Dedifferentiated amniotic fluid mesenchymal stem cell (primary cell): ENCODE measurements around the gene NEK11.

Experiments used
- DNase-seq: peaks from one replicate; pipeline ENCODE4 v3.0.0-alpha.2; 2016; ENCODE audit errors: extremely low spot score

The NEK11 gene, protein sequence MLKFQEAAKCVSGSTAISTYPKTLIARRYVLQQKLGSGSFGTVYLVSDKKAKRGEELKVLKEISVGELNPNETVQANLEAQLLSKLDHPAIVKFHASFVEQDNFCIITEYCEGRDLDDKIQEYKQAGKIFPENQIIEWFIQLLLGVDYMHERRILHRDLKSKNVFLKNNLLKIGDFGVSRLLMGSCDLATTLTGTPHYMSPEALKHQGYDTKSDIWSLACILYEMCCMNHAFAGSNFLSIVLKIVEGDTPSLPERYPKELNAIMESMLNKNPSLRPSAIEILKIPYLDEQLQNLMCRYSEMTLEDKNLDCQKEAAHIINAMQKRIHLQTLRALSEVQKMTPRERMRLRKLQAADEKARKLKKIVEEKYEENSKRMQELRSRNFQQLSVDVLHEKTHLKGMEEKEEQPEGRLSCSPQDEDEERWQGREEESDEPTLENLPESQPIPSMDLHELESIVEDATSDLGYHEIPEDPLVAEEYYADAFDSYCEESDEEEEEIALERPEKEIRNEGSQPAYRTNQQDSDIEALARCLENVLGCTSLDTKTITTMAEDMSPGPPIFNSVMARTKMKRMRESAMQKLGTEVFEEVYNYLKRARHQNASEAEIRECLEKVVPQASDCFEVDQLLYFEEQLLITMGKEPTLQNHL

GRCh38 chr3:131026321-131027151 is at the start of gene NEK11, which contains the start of gene ASTE1:
TSS of gene NEK11 (plus strand) at chr3:131026877. CDS start at chr3:131029709, 2,832 bp downstream.
TSS of gene ASTE1 (minus strand) at chr3:131026825. CDS start at chr3:131025306, 1,519 bp downstream.
- DNase-seq = peak; percentile 84

DNA sequence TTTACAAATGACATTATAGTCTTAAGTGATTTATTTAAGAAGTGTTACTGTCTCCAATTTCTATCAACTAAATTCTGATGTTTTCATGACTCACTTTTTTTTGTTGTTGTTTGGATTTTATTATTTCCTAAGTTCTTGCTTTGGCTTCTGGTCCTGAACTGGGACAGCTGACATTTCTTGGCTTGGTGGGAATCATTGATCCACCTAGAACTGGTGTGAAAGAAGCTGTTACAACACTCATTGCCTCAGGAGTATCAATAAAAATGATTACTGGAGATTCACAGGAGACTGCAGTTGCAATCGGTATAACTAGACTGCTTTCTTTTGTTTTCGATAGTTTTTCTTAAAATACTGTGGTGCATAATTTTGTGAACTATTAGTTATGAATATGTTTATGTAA is 47.6 kb upstream of the NEK11 start:
- no peak for DNase-seq

DNA sequence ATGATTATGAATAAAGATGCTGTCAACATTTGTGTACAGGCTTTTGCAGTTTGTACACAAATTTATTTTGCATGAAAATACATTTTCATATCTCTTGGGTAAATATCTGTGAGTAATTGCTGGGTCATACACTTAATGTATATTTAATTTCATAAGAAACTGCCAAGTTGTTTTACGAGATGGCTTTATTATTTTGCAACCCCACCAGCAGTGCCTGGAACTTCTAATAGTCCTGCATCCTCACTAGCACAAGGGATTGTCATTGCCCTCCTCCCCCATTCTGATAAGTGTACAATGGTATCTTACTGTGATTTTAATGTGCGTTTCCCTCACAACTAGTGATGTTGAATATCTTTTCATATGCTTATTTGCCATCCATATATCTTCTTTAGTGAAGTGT is 45.2 kb upstream of the NEK11 start:
- no peak for DNase-seq

DNA sequence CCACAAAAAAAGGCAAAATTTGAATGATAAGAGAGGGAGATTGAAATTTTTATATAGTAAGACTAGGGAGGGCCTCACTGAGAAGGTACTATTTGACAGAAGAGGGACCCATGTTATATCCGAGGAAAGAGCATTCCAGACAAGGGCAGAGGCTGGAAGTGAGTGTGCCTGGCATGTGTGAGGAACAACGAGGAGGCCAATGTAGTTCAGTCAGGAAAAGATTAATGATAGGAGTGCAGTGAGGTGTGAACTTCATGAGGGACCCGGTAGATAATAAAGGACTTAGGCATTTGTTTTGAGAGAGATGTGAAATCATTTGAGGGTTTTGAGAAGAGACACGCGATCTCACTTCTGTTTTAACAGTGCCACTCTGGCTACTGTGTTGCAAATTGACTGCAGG is 36.4 kb upstream of the NEK11 start:
- DNase-seq = no peak

- no peak for DNase-seq
These were observed 35.6 kb upstream of the NEK11 start for GRCh38 chr3:130991126-130991525.

DNA sequence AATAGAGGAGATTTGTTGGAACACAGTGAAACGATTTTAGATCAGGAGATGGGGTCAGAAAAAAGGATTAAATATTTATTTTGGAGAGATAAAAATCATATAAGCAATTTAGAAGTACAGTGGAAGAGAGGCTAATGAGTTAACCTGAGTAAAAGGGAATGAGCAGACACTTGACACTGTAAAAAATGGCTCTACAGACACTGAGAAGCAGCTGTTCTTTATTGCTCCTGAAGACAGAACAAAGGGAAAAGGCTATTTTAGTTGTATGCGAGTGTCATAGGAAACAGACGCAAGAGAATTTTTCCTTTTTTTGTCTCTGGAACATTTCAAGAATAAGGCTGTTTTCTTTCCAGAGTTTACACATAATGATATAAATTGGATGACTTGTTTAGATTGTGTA is 34.3 kb upstream of the NEK11 start:
- no peak for DNase-seq

GRCh38 chr3:130997289-130997688 is 29.4 kb upstream of the NEK11 start:
- DNase-seq = no peak

- DNase-seq = no peak
These were observed 25.6 kb upstream of the NEK11 start for GRCh38 chr3:131001071-131001470.

GRCh38 chr3:131004603-131005002 is 22.1 kb upstream of the NEK11 start:
- no peak for DNase-seq

- no peak for DNase-seq
These were observed 19.4 kb upstream of the NEK11 start for GRCh38 chr3:131007256-131007655.

DNA sequence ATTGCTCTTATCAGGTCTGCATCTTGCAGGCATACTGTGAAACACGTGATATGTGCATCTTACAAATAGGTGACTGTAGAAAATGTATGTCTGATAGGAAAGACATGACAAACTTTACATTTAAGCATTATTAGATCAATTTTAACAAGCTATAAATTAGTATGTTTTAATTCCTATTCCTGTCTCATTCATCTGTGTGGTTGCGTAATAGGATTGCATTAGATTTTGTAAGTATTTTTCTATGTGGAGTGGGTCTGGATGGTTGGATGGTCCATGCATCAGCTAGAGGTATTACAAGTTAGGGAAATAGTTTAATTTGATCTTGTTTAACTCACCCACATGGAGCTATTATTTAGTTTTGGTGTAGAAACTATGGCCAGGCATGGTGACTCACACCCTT is 18.9 kb upstream of the NEK11 start:
- DNase-seq = no peak

GRCh38 chr3:131008326-131008725 is 18.4 kb upstream of the NEK11 start:
- DNase-seq = no peak

DNA sequence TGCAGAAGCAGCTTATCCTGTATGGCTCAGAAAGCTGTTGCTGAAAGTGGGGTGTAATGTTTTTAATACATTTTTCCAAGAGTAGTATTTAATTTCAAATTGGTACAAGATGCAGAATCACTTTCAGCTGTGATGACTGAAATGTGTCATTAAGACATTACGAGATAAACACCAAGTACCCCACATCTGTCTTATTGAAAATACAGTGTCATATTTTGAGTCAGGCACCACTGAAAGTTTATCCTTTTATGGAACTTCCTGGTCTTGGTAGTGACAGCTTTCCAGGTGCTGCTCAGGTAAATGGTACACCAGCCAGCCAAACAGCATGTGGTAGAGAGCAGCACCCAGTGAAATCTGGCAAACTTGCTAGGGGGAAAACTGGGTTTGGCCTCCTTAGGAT is 17.0 kb upstream of the NEK11 start:
- DNase-seq = no peak

- no peak for DNase-seq
These were observed 7.7 kb upstream of the NEK11 start for GRCh38 chr3:131018970-131019369.

- no peak for DNase-seq
These were observed 6.5 kb upstream of the NEK11 start for GRCh38 chr3:131020122-131020693.

DNA sequence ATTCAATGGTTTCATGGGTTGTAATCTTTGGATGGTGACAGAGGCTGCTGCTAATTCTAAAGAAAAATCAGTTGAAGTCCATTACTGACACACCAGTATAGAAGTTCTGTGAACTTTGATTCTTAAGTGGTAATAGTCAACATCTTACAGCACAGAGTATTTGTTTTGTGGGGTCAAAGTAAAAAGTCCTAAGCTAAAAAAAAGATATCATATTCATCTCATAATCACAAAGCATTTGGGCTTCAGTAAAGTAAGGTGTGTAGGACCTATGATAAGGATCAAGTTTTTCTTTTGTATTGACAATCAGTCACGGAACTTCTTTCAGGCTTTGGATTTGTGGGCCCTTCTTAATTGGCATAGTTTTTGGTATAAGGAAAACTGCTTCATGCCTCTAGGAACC is 1.1 kb upstream of the NEK11 start:
- DNase-seq = no peak

DNA sequence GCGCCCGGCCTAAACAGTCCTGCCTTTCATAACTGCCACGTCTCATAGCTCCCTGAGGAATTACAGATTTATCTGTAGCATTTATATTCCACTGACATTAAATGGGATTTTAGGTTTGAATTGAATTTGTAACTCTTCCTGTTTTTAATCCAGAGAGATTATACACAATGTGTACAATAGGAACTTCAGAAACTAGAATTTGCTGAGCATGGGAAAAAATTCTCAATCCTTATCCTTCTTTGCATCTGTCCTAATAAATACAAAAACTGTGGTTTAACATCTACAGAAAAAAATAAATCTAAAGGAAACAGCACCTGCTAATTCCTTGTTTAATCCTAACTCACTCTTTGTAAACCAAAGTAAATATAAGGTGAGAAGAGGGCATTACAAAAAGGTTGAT is 2.2 kb downstream of the NEK11 start:
- DNase-seq = no peak

- no peak for DNase-seq
These were observed 5.0 kb downstream of the NEK11 start for GRCh38 chr3:131031660-131032059.

DNA sequence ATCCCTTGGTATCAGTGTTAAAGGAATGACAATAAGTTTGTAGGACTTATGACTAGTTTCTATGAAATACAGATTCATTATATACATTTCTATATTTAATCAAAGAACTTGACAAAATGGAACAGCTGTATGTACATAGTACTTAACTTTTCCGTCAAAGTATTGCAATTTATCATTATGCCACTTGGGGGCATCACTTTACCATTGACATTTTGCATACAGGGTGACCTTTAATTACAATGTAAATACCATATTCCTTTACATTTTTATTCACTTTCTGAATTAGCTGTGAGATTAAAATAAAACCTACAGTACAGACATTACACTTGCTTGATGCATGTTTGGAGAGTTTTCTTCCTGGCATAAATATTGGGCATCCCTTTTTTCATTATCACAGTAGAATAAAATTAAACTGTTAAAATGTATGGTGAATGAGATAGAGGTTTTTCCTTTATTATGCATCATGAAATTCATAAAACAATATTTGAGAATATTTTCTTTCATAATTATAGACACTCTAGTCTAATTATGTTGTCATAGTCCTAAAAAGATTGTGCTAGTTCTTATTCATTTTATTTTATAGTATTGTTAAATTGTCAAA is 6.9 kb downstream of the NEK11 start:
- DNase-seq = peak; percentile 27

GRCh38 chr3:131036200-131036816 is 9.6 kb downstream of the NEK11 start:
- no peak for DNase-seq

GRCh38 chr3:131036986-131037385 is 10.3 kb downstream of the NEK11 start:
- DNase-seq = peak; percentile 19
